ENCODE data around the gene KDM4C.

DNA sequence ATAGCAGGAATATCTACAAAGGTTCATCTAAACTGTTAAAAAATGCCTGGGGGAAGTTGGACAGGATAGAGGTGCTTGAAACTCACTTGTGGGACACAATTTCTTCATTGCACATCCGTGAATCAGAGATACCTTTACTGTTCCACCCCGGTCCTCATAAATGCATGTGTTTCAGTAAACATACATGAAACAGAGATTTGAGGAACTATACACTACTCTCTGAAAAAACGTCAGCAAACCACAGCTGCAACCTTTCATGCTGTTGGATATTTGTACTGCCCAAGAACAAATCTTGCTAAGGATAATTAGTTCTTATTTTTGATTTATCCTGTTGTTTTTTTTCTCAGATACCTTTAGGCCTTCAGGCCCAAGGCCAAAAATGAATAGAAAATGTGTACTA is 337.3 kb downstream of the KDM4C start:
- TF ChIP-seq, protein P1, sequence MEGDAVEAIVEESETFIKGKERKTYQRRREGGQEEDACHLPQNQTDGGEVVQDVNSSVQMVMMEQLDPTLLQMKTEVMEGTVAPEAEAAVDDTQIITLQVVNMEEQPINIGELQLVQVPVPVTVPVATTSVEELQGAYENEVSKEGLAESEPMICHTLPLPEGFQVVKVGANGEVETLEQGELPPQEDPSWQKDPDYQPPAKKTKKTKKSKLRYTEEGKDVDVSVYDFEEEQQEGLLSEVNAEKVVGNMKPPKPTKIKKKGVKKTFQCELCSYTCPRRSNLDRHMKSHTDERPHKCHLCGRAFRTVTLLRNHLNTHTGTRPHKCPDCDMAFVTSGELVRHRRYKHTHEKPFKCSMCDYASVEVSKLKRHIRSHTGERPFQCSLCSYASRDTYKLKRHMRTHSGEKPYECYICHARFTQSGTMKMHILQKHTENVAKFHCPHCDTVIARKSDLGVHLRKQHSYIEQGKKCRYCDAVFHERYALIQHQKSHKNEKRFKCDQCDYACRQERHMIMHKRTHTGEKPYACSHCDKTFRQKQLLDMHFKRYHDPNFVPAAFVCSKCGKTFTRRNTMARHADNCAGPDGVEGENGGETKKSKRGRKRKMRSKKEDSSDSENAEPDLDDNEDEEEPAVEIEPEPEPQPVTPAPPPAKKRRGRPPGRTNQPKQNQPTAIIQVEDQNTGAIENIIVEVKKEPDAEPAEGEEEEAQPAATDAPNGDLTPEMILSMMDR (IDR thresholded peaks at IDR 0.05), result no peak
- TF ChIP-seq POLR2A (IDR thresholded peaks at IDR 0.05) (no peak), EP300 (IDR thresholded peaks at IDR 0.05) (no peak), POLR2AphosphoS5 (IDR thresholded peaks at IDR 0.05) (no peak)

All from sigmoid colon (tissue), 4 donors.